HuH-7 (cell line): ENCODE results near the gene CLEC4E.
"Not testable (repeated sequence)": the region's sequence is repeated elsewhere in the genome, so short reads cannot be mapped to it uniquely, and the experiment has no call there.

Experiments used
- DNase-seq: peaks from one replicate; pipeline ENCODE4 v3.0.0; 2011; ENCODE audit warnings: low spot score

Gene CLEC4E

GRCh38 chr12:8537820-8538219, 2.9 kb downstream of the CLEC4E start:
- DNase-seq, result not testable (repeated sequence)

GRCh38 chr12:8532045-8532444, 8.7 kb downstream of the CLEC4E start:
- no peak for DNase-seq

DNA sequence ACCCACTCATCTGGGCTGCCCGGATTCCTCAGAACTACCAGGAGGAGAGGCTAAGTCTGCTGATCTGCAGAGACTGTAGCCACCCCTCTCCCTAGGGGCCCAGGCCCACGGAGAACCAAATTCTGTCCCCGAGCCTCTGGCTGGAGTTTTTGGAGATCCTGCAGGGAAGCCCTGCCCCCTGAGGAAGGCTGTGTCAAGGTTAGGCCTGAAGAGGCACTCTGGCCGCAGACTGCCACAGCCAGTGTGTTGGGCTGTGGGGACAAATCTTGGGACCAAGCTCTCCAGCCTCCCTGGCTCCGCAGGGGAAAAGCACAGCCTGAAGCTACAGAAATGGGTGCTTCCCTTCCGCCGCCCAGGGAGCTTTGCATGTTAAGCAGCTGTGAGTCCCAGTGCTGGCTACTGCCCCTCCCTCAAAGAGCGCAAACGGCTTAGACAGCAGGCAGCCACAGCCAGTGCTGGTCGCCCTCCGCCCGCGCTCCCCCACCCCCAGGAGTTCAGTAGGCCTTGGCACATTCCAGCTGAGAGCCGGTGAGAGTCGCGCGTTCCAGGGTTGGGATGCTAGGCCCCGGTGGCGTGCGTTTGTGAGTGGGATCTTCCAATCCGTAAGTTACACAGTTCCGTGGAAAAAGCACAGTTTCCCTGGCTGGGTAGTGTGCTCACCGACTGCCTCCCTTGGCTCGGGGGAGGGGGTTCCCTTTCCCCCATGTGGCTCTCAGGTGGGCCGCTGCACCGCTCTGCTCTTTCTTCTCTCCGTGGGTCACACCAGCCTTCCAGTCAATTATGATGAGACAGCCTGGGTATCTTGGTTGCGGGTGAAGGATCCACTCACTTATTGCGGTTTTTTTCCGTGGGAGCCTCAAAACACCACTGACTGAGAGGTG, 13.2 kb downstream of the CLEC4E start:
- no peak for DNase-seq

DNA sequence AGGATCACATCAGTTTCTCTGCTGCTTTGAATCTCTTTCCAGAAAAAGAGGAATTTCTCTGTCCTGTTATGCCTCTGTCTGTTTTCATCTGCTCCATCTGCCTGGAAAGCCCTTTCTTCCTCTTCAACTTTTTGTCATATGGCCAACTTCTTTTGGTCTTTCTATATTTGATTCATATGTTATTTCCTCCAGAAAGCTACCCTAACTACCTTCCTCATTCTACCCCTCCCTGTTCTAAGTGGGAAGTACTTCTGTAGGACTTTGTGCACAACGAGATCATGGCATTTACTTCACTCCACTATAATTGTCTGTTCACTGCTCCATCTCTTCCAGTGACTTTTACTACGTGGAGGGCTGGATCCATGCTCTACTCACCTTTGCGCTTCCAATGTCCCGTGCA, 21.5 kb downstream of the CLEC4E start:
- no peak for DNase-seq

GRCh38 chr12:8517971-8518370, 22.7 kb downstream of the CLEC4E start:
- no peak for DNase-seq

DNA sequence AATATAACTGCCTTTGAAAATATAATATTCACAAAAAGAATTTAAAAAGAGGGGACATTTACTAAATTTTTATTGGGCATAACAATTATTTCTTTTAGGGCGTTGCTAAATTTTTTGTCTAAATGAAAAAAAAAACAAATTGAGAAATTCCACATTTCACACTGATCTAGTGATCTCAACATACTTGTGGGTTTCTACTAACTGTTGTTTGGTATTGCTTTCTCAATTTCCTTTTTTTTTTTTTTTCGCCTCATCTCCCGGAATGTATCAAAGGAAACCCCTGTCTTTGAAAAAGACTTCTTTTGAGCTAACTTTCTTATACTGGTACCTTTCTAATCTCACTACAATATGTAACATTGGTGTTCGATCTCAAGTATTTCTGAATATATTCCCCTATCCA, 27.4 kb downstream of the CLEC4E start, which contains the start of gene CLEC4D:
Gene CLEC4D, plus strand, starts transcription at position 248 of the 400 bp plus-strand sequence. CDS start 230 bp downstream, outside the sequence.
- DNase-seq, result no peak

DNA sequence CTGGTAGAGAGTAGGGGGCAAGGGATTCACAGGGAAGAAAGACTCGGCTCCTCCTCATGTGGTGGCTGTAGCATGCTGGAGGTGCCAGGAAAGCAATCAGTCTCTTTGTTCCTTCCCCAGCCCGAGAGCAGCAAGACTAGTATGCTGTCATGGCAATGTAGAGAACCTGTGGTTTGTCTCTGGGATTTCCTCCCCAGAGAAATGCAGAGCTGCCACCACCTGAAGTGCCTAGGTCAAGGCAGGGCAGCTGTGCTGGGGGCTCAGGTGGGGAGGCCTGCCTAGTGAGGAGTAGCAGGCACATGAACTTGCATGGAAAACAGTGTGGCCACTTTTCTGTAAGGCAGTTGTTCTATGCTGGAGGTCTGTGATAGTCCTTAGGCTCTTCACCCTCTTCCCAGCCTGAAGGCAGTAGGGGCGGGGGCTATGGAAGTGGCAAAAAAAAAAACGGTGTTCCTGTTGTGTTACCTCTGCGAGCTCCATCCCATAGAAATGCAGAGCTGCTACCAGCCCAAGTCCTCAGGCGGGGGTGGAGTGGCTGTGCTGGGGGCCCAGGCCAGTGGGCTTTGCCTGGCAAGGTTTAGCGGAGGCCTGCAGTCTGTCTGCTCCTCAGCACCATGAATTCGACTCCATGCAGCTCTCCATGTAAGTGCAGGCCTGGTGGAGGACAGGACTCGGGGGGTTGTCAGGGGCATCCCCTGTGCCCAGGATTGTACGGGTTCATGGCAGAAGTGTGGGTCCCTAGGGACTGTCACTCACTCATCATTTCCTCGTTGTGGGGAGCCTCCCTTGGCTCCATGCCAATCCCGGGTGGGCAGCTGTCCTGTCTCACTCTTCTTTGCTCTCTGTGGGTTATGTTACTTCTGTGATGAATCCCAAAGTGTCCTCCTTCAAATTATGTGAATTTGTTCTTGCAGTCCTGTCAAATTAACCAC, 31.5 kb downstream of the CLEC4E start:
- no peak for DNase-seq

DNA sequence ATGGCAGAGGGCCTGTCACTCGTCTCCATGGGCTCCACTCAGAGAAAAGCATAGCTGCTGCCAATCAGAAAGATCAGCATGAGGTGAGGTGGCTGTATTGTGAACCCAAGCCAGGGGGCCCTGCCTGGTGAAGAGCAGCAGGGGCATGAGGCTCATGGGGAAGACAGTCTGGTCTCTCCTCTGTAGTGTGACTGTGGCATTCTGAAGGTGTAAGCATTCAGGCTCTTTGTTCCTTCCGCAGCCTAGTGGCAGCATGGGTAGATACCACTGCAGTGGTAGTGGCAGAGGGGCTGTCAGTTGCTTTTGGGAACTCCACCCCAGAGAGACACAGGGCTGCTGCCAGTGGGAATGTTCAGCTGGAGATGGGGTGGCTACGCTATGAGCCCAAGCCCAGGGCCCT, 32.5 kb downstream of the CLEC4E start:
- no peak for DNase-seq

DNA sequence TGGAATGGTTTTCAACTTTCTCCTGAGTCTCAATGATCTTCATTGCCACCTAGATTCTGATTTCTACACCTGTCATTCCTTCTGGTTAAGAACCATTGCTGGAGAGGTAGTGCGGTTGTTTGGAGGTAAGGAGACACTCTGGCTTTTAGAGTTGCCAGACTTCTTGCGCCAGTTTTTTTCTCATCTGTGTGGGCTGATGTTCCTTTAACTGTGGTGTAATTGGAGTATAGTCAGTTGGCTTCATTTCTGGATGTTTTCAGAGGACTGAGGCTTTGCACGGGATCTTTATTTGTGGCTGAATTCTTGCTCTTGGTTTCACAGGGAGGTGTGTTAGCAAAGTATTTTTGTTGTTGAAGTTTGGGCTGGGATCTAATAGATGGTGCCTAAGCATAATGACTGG, 33.1 kb downstream of the CLEC4E start:
- no peak for DNase-seq

GRCh38 chr12:8504351-8504750, 36.4 kb downstream of the CLEC4E start:
- no peak for DNase-seq

DNA sequence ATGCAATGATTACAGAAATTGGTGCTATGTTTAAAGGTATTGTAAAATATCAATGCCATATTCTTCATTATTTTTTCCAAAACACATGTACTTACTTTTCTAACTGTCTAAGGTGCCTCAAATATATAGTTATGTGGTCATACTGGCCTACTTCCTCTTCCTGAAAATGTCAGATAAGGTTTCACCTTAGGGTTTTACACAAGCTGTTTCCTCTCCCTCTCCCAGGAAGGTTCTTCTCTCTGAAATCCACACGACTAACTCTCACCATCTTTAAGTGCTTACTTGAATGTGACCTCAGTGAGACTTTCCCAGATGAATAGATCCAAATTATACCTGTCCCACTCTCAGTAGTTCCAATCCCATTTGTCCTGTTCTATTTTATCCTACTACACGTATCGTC, 39.0 kb downstream of the CLEC4E start:
- DNase-seq, result no peak

- DNase-seq, result no peak
These were observed 41.1 kb downstream of the CLEC4E start for GRCh38 chr12:8499616-8500015.

DNA sequence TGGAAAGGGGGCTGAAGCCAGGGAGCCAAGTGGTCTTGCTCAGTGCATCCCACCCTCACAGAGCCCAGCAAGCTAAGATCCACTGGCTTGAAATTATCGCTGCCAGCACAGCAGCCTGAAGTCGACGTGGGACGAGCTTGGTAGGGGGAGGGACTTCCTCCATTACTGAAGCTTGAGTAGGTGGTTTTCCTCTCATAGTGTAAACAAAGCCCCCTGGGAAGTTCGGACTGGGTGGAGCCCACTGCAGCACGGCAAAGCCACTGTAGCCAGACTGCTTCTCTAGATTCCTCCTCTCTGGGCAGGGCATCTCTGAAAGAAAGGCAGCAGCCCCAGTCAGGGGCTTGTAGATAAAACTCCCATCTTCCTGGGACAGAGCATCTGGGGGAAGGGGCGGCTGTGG, 44.6 kb downstream of the CLEC4E start:
- DNase-seq, result not testable (repeated sequence)

- not testable (repeated sequence) for DNase-seq
These were observed 45.0 kb downstream of the CLEC4E start for GRCh38 chr12:8495671-8496070.

- no peak for DNase-seq
These were observed 47.6 kb downstream of the CLEC4E start for GRCh38 chr12:8493084-8493483.

DNA sequence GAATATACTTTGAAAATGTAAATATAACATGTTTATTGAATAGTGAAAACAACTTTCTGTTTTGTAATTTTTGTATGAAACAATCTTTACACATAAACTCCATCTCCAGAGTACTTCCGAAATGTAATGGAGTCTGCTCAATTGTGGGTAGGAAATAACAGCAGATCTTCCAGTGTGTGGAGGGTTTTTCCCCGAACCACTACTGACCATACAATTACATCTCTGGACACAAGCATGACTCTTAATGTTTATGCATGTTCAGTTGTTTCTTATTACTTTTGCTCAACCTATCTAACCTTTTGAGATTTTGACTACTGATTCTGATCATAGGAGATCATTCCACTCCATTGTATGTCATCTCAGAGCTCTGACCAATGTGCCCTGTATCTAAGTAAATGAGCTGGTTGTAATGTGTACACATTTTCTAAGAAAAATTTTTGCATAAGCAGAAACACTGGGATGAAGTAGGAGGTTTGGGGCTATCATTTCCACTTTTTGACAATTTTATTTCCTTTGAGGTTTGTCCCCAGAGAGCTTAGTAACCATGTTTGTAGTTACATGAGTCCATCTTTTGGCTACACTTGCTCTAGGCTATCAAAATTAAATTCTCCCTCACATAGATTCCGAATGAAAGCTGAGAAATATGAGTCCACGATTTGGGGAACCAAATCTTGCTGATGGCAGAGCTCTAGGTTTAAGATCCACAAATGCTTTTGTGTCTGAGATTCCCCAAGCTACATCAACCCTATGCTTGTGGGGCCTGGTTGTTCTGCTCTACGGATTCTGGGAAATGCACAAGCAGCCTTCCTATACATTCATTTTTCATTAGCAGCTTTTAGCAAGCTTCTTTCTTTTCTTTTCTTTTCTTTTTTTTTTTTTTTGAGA, 48.8 kb downstream of the CLEC4E start:
- no peak for DNase-seq
